Measurements from ENCODE around the gene VILL.

Gene VILL

GRCh38 chr3:38015984-38016383, 25.4 kb downstream of the VILL start:
- Histone ChIP-seq H3K9ac (ENCODE audit: low read length in 5 of 5) (no peak overlapping the region), H3K36me3 (ENCODE audit: control insufficient read depth in 5 of 5, insufficient read depth in 5 of 5, low read length in 5 of 5) (peaks cover 10 to 74% (median 65%) of the 10 kb centered on the region in 5 donors), H3K9me3 (ENCODE audit: control insufficient read depth in 5 of 5, low read length in 5 of 5) (peaks cover 0 to 14% (median 8%) of the 10 kb centered on the region in 5 donors), H3K27me3 (ENCODE audit: control insufficient read depth in 5 of 5, insufficient read depth in 4 of 5, low read length in 5 of 5) (no peaks in the 10 kb centered on the region), H3K4me3 (ENCODE audit: low read depth in 1 of 5, low read length in 5 of 5) (no peak overlapping the region), H3K4me1 (ENCODE audit: control insufficient read depth in 5 of 5, insufficient read depth in 5 of 5, low read length in 5 of 5) (no peaks in the 10 kb centered on the region), H3K27ac (ENCODE audit: low read depth, low read length) (no peak overlapping the region)

GRCh38 chr3:38016410-38016809, 25.8 kb downstream of the VILL start:
- Histone ChIP-seq H3K4me3 (ENCODE audit: low read depth in 1 of 5, low read length in 5 of 5) (no peak overlapping the region), H3K27me3 (ENCODE audit: control insufficient read depth in 5 of 5, insufficient read depth in 4 of 5, low read length in 5 of 5) (no peaks in the 10 kb centered on the region), H3K9me3 (ENCODE audit: control insufficient read depth in 5 of 5, low read length in 5 of 5) (peaks cover 0 to 14% (median 8%) of the 10 kb centered on the region in 5 donors), H3K36me3 (ENCODE audit: control insufficient read depth in 5 of 5, insufficient read depth in 5 of 5, low read length in 5 of 5) (peaks cover 10 to 70% (median 61%) of the 10 kb centered on the region in 5 donors), H3K27ac (ENCODE audit: low read depth, low read length) (no peak overlapping the region), H3K9ac (ENCODE audit: low read length in 5 of 5) (no peak overlapping the region), H3K4me1 (ENCODE audit: control insufficient read depth in 5 of 5, insufficient read depth in 5 of 5, low read length in 5 of 5) (no peaks in the 10 kb centered on the region)

GRCh38 chr3:38016847-38017444, 26.4 kb downstream of the VILL start:
- Histone ChIP-seq H3K9me3 (ENCODE audit: control insufficient read depth in 5 of 5, low read length in 5 of 5) (peaks cover 0 to 14% (median 8%) of the 10 kb centered on the region in 5 donors), H3K27ac (ENCODE audit: low read depth, low read length) (no peak overlapping the region), H3K36me3 (ENCODE audit: control insufficient read depth in 5 of 5, insufficient read depth in 5 of 5, low read length in 5 of 5) (peaks cover 10 to 67% (median 59%) of the 10 kb centered on the region in 5 donors), H3K4me3 (ENCODE audit: low read depth in 1 of 5, low read length in 5 of 5) (no peak overlapping the region), H3K4me1 (ENCODE audit: control insufficient read depth in 5 of 5, insufficient read depth in 5 of 5, low read length in 5 of 5) (peaks cover 0 to 2% (median 0%) of the 10 kb centered on the region in 5 donors), H3K27me3 (ENCODE audit: control insufficient read depth in 5 of 5, insufficient read depth in 4 of 5, low read length in 5 of 5) (no peaks in the 10 kb centered on the region), H3K9ac (ENCODE audit: low read length in 5 of 5) (no peak overlapping the region)

- Histone ChIP-seq H3K4me3 (ENCODE audit: low read depth in 1 of 5, low read length in 5 of 5) (no peak overlapping the region), H3K4me1 (ENCODE audit: control insufficient read depth in 5 of 5, insufficient read depth in 5 of 5, low read length in 5 of 5) (peaks cover 0 to 9% (median 1%) of the 10 kb centered on the region in 5 donors), H3K9me3 (ENCODE audit: control insufficient read depth in 5 of 5, low read length in 5 of 5) (peaks cover 0 to 14% (median 8%) of the 10 kb centered on the region in 5 donors), H3K27ac (ENCODE audit: low read depth, low read length) (no peak overlapping the region), H3K36me3 (ENCODE audit: control insufficient read depth in 5 of 5, insufficient read depth in 5 of 5, low read length in 5 of 5) (peaks cover 10 to 67% (median 59%) of the 10 kb centered on the region in 5 donors), H3K9ac (ENCODE audit: low read length in 5 of 5) (no peak overlapping the region), H3K27me3 (ENCODE audit: control insufficient read depth in 5 of 5, insufficient read depth in 4 of 5, low read length in 5 of 5) (no peaks in the 10 kb centered on the region)
Observed at GRCh38 chr3:38017445-38018295, 27.1 kb downstream of the VILL start.

- H3K27me3 ChIP-seq (ENCODE audit: control insufficient read depth in 5 of 5, insufficient read depth in 4 of 5, low read length in 5 of 5), result no peaks in the 10 kb centered on the region
- H3K9me3 ChIP-seq (ENCODE audit: control insufficient read depth in 5 of 5, low read length in 5 of 5), result peaks cover 0 to 14% (median 8%) of the 10 kb centered on the region in 5 donors
- no peak overlapping the region for H3K27ac ChIP-seq (ENCODE audit: low read depth, low read length)
- H3K4me3 ChIP-seq (ENCODE audit: low read depth in 1 of 5, low read length in 5 of 5), result no peak overlapping the region
- H3K36me3 ChIP-seq (ENCODE audit: control insufficient read depth in 5 of 5, insufficient read depth in 5 of 5, low read length in 5 of 5), result peaks cover 10 to 65% (median 59%) of the 10 kb centered on the region in 5 donors
- H3K9ac ChIP-seq (ENCODE audit: low read length in 5 of 5), result no peak overlapping the region
- H3K4me1 ChIP-seq (ENCODE audit: control insufficient read depth in 5 of 5, insufficient read depth in 5 of 5, low read length in 5 of 5), result peaks cover 0 to 15% (median 10%) of the 10 kb centered on the region in 5 donors
Observed at GRCh38 chr3:38018296-38019266, 28.0 kb downstream of the VILL start.

- Histone ChIP-seq H3K36me3 (ENCODE audit: control insufficient read depth in 5 of 5, insufficient read depth in 5 of 5, low read length in 5 of 5) (peaks cover 6 to 57% (median 54%) of the 10 kb centered on the region in 5 donors), H3K27ac (ENCODE audit: low read depth, low read length) (no peak overlapping the region), H3K9me3 (ENCODE audit: control insufficient read depth in 5 of 5, low read length in 5 of 5) (peaks cover 0 to 14% (median 8%) of the 10 kb centered on the region in 5 donors), H3K9ac (ENCODE audit: low read length in 5 of 5) (no peak overlapping the region), H3K4me1 (ENCODE audit: control insufficient read depth in 5 of 5, insufficient read depth in 5 of 5, low read length in 5 of 5) (peaks cover 4 to 22% (median 18%) of the 10 kb centered on the region in 5 donors), H3K4me3 (ENCODE audit: low read depth in 1 of 5, low read length in 5 of 5) (no peak overlapping the region), H3K27me3 (ENCODE audit: control insufficient read depth in 5 of 5, insufficient read depth in 4 of 5, low read length in 5 of 5) (no peaks in the 10 kb centered on the region)
Observed at GRCh38 chr3:38019658-38020341, 29.2 kb downstream of the VILL start.

- Histone ChIP-seq H3K9ac (ENCODE audit: low read length in 5 of 5) (no peak overlapping the region), H3K4me1 (ENCODE audit: control insufficient read depth in 5 of 5, insufficient read depth in 5 of 5, low read length in 5 of 5) (peaks cover 4 to 24% (median 21%) of the 10 kb centered on the region in 5 donors), H3K27ac (ENCODE audit: low read depth, low read length) (no peak overlapping the region), H3K9me3 (ENCODE audit: control insufficient read depth in 5 of 5, low read length in 5 of 5) (peaks cover 0 to 14% (median 8%) of the 10 kb centered on the region in 5 donors), H3K36me3 (ENCODE audit: control insufficient read depth in 5 of 5, insufficient read depth in 5 of 5, low read length in 5 of 5) (peaks cover under 1 to 51% (median 49%) of the 10 kb centered on the region in 5 donors), H3K27me3 (ENCODE audit: control insufficient read depth in 5 of 5, insufficient read depth in 4 of 5, low read length in 5 of 5) (no peaks in the 10 kb centered on the region), H3K4me3 (ENCODE audit: low read depth in 1 of 5, low read length in 5 of 5) (no peak overlapping the region)
Observed at GRCh38 chr3:38020342-38020726, 29.7 kb downstream of the VILL start.

- Histone ChIP-seq H3K27ac (ENCODE audit: low read depth, low read length) (no peak overlapping the region), H3K4me3 (ENCODE audit: low read depth in 1 of 5, low read length in 5 of 5) (no peak overlapping the region), H3K36me3 (ENCODE audit: control insufficient read depth in 5 of 5, insufficient read depth in 5 of 5, low read length in 5 of 5) (peaks cover 0 to 43% (median 41%) of the 10 kb centered on the region in 5 donors), H3K4me1 (ENCODE audit: control insufficient read depth in 5 of 5, insufficient read depth in 5 of 5, low read length in 5 of 5) (peaks cover 4 to 30% (median 27%) of the 10 kb centered on the region in 5 donors), H3K27me3 (ENCODE audit: control insufficient read depth in 5 of 5, insufficient read depth in 4 of 5, low read length in 5 of 5) (no peaks in the 10 kb centered on the region), H3K9me3 (ENCODE audit: control insufficient read depth in 5 of 5, low read length in 5 of 5) (peaks cover 0 to 7% (median 5%) of the 10 kb centered on the region in 5 donors), H3K9ac (ENCODE audit: low read length in 5 of 5) (no peak overlapping the region)
Observed at GRCh38 chr3:38021196-38021595, 30.6 kb downstream of the VILL start.

GRCh38 chr3:38022301-38022700, 31.7 kb downstream of the VILL start:
- peaks cover 0 to 32% (median 30%) of the 10 kb centered on the region in 5 donors for H3K36me3 ChIP-seq (ENCODE audit: control insufficient read depth in 5 of 5, insufficient read depth in 5 of 5, low read length in 5 of 5)
- no peak overlapping the region for H3K9ac ChIP-seq (ENCODE audit: low read length in 5 of 5)
- H3K4me3 ChIP-seq (ENCODE audit: low read depth in 1 of 5, low read length in 5 of 5), result no peak overlapping the region
- no peaks in the 10 kb centered on the region for H3K9me3 ChIP-seq (ENCODE audit: control insufficient read depth in 5 of 5, low read length in 5 of 5)
- H3K27me3 ChIP-seq (ENCODE audit: control insufficient read depth in 5 of 5, insufficient read depth in 4 of 5, low read length in 5 of 5), result no peaks in the 10 kb centered on the region
- H3K4me1 ChIP-seq (ENCODE audit: control insufficient read depth in 5 of 5, insufficient read depth in 5 of 5, low read length in 5 of 5), result peaks cover 4 to 30% (median 27%) of the 10 kb centered on the region in 5 donors
- H3K27ac ChIP-seq (ENCODE audit: low read depth, low read length), result no peak overlapping the region

Data from subcutaneous abdominal adipose tissue (tissue), 5 donors.